IPS DF 4.7 (cell line): ENCODE data around the gene HSPA1L.
"Not testable (repeated sequence)": the region's sequence is repeated elsewhere in the genome, so short reads cannot be mapped to it uniquely, and the experiment has no call there.

Experiments used
- DNase-seq: peaks from one replicate; pipeline ENCODE4 v3.0.0-alpha.2; 2013; ENCODE audit warnings: low spot score; ENCODE audit errors: extremely low read depth

HSPA1L gene

DNA sequence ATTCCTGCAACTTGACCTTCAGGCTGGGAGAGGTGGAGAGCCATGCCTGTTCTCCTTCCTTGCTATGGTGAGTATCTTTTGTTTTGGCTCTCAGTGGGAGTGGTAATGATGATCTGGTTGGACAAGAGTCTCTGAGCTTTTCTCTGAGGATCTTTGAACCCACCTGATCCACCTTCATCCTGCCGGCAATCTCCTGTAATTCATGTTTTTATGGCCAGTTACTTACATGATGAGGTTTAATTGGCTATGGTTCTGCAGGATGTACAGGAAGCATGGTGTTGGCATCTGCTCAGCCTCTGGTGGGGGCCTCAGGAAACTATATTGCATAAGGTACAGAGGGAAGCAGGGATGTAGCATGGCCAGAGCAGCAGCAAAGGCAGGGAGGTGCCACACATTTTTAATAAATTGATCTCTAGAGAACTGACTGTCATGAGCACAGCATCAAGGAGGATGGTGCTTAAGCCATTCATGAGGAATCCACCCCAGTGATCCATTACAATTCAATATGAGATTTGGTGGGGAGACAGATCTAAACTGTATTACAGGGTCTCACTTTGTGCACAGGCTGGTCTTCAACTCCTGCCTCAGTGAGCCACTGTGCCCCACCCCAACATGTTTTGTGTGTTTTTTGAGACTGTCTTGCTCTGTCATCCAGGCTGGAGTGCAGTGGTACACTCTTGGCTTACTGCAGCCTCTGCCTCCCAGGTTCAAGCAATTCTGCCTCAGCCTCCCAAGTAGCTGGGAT is 22.5 kb upstream of the HSPA1L start:
- no peak for DNase-seq

DNA sequence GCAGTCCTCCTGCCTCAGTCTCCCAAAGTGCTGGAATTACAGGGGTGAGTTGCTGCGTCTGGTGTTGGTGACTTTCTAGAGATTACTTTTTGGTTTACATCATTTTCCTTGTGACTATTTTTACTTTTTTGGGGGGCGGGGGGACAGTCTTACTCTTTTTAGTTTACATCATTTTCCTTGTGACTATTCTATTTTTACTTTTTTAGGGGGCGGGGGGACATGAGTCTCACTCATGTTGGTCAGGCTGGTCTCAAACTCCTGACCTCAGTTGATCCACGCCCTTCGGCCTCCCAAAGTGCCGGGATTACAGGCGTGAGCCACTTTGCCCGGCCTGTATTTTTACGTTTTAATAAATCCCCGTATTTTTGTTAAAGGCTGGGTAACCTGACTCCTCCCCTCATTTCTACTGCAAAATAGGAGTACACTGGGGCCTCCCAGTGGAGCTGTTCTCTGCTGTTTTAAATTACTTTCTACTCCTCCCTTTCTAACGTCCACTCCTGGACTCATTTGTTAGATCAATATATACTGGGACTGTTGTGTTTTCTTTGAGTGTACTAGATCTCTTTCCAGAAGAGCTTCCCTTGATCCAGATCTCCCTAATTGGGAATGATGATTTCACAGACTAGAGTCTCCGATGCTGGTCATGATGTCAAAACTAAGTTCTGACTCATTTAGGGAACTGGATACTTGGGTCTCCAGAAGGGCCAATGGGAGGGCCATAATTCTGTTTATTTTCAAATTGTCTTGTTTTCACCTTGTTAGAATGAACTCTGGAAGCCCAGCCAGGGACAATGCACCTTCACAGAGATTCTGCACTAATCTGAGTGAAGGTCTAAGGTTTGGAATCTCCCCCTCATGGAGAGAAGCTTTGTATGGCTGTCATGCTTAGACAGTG is 21.6 kb upstream of the HSPA1L start:
- DNase-seq = no peak

DNA sequence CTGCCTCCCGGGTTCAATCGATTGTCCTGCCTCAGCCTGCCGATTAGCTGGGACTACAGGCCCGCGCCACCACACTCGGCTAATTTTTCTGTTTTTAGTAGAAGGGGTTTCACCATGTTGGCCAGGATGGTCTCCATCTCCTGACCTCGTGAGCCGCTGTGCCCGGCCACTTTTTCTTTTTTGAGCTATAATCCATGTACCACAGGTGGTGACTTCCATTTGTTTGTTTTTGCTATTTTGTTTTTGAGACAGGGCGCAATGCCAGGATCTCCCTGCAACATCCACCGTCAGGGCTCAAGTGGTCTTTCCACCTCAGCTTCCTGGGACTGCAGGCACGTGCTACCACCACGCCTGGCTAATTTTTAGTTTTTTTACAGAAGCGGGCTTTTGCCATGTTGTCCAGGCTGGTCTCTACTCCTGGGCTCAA is 21.0 kb upstream of the HSPA1L start:
- no peak for DNase-seq

DNA sequence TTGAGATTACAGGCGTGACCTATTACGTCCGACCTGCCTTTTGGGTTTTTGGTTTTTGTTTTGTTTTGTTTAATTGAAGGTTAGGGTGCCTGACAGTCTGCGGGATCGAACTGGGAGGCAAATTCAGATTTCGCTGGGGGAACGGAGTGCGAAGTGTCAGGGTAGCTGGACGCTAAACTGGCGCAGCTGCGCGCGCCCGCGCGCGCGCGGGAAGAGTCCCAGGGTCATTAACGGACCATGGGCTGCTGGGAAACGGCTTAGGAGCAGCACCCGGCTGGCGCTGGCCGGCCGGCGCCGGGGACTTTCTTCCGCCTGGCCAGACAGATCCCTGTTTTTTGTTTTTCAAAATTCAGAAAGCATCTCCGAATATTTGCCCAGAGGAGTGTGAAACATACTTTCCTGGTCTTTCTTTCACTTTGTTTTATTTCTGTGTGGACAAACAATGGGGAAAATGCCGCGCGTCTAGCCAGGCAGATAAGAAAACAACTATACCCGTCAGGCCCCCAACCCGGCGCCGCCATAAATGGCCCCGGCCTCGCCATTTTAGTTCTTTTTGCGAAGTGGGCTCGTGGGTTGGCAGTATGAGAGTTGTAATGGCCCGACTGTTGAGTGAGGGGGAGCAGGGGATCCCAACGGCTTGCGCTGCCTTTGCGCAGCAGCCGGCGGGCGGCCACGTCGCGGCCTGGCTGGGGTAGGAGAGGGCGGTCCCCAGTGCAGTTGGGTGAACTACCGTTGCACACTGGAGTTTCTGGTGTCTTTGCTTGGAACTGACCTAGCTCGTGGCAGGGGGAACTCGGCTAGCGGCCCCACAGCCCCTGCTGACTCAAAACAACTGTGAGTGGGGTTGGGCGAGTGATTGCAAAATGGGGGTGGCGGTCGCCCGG is 19.5 kb upstream of the HSPA1L start:
- DNase-seq = no peak

DNA sequence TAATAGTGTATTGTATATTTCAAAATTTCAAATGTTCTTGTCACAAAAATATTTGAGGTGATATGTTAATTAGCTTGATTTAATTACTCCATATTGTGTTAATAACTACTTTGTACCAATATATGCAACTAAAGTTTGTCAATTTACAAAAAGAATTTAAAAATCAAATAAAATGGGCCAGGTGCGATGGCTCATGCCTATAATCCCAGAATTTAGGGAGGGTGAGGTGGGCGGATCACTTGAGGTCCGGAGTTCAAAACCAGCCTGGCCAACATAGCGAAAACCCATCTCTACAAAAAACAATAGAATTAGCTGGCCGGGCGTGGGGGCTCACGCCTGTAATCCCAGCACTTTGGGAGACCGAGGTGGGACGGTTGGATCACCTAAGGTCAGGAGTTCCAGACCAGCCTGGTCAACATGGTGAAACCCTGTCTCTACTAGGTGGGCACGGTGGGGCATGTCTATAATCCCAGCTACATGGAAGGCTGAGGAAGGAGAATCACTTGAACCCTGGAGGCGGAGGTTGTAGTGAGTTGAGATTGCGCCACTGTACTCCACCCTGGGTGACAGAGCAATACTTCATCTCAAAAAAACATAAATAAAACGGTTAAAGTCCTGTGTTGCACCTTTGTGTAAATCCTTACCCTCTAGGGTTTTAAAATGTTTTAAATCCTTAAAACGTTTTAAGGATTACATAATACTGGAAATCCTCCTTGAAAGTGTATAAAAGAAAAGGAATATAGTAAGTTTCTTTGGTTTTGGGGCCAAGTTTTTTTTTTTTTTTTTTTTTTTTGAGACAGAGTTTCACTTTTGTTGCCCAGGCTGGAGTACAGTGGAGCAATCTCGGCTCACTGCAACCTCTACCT is 16.5 kb upstream of the HSPA1L start:
- DNase-seq = no peak

DNA sequence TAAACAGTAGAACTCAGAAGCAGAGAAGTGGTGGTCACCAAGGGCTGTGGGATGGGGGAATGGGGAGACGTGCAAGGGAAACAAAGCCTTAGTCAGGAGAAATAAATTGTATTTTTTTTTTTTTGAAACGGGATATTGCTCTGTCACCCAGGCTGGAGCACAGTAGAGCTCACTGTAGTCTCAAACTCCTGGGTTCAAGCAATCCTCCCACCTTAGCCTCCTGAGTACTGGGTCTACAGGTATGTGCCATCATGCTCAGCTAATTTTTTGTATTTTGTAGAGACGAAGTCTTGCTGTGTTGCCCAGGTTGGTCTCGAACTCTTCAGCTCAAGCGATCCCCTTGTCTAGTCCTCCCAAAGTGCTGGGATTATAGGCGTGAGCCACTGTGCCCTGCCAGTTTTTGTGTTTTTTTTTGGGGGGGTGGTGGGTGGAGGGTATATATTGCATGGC is 15.8 kb upstream of the HSPA1L start:
- no peak for DNase-seq

DNA sequence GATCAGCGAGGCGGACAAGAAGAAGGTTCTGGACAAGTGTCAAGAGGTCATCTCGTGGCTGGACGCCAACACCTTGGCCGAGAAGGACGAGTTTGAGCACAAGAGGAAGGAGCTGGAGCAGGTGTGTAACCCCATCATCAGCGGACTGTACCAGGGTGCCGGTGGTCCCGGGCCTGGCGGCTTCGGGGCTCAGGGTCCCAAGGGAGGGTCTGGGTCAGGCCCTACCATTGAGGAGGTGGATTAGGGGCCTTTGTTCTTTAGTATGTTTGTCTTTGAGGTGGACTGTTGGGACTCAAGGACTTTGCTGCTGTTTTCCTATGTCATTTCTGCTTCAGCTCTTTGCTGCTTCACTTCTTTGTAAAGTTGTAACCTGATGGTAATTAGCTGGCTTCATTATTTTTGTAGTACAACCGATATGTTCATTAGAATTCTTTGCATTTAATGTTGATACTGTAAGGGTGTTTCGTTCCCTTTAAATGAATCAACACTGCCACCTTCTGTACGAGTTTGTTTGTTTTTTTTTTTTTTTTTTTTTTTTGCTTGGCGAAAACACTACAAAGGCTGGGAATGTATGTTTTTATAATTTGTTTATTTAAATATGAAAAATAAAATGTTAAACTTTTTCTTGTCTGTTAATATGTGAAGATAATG is 14.7 kb upstream of the HSPA1L start:
- DNase-seq = no peak

DNA sequence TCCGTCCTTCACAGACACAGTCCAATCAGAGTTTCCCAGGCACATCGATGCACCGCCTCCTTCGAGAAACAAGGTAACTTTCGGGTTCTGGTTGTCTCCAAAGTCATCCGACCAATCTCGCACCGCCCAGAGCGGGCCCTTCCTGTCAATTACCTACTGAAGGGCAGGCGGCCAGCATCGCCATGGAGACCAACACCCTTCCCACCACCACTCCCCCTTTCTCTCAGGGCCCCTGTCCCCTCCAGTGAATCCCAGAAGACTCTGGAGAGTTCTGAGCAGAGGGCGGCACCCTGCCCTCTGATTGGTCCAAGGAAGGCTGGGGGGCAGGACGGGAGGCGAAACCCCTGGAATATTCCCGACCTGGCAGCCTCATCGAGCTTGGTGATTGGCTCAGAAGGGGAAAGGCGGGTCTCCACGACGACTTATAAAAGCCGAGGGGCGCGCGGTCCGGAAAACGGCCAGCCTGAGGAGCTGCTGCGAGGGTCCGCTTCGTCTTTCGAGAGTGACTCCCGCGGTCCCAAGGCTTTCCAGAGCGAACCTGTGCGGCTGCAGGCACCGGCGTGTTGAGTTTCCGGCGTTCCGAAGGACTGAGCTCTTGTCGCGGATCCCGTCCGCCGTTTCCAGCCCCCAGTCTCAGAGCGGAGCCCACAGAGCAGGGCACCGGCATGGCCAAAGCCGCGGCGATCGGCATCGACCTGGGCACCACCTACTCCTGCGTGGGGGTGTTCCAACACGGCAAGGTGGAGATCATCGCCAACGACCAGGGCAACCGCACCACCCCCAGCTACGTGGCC is 12.4 kb upstream of the HSPA1L start, which contains the start of gene HSPA1B:
Gene HSPA1B, plus strand, starts transcription at position 453 of the 794 bp plus-strand sequence. Its CDS starts 213 bp downstream, at position 666.
- DNase-seq = peak; percentile 100

DNA sequence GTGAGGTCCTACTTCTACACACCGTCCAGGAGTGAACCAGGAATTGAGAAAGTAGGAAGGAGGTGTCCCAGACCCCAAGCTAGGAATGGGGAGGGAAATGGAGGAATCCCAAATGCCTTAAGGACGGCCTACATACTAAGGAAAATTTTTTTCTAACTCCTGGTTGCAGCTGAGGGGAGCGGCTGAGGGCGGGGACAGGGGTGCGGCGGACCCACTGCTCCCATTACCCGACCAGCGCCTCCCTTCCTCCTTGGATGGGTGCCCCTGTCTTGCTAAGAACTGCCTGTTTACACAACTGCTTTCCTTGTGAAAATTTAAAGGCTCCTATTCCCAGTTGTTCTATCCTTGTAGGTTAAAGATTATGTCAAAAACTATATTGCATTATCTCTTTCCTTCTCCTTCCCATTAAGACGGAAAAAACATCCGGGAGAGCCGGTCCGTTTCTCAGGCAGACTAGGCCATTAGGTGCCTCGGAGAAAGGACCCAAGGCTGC is 11.8 kb upstream of the HSPA1L start:
- DNase-seq = no peak

DNA sequence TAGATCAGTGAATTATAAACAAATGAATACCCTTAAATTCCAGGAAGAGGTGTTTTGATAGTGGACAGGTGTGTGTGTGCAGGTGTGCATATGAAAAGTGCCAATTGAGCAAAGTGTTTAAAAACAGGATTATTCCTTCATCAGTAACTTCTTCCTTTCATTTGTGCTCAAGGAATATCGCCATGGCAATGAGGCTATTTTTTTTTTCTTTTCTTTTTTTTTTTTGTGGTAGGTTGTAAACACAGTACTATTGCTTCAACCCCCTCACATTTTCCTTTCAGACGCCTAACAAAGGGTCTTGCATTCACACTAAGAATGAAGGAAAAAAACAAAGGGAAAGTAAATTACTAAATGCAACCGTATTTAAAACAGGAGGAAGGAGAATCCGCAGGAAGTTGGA is 10.5 kb upstream of the HSPA1L start:
- no peak for DNase-seq

DNA sequence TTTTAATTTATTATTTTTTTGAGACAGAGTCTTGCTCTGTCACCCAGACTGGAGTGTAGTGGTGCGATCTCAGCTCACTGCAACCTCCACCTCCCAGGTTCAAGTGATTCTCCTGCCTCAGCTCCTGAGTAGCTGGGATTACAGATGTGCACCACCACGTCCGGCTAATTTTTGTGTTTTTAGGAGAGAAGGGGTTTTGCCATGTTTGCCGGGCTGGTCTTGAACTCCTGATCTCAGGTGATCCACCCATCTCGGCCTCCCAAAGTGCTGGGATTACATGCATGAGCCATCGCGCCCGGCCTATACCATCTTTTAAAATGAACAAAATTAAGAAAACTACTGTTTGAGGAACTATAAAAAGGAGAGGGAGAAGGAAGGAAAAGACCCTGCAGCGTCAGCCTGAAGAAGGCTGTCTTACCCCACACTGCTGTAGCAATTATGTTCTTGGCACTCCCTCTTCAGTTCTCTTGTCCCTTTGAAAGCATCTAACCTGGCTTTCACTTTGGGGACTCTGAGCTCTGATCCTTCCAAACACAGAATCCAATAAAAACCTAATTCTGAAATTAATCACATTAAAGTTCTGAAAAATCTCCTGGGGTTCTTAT is 8.6 kb upstream of the HSPA1L start:
- DNase-seq = not testable (repeated sequence)

DNA sequence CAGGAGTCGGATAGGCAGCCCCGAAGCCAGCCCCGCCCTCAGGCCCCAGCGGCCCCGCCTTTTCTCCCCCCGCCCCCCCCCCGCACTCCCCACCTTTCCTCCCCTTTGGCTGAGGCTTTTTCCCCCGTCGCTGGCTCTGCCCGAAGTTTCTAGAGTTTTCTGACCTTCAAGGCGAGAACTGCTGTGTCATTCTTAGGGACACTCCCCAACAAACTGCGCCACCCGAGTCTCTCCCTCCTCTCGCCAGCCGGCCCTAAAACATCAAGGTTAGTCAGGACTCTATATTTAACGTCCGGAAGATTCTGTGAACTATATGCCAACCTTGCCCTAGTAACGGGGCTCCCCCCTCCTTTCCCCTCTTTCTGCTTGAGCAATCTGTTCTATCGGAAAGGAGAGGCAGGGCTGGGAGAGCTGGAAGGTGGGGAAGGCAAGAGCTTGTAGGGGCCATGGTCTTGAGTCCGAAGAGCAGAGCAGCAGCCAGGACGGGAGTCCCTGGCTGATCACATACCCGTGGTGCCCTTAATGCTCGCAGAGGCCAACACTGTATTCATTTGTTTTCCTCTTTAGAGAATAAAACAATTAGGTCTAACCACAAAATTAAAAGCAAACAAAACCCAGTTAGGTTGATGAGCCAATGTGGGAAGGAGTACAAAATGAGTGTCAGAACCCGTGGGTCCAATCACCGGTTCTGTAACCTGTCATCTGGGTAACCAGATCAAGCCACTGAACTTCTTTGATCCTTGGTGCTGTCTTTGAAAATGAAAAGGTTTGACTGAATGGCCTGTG is 7.1 kb upstream of the HSPA1L start:
- DNase-seq = no peak

DNA sequence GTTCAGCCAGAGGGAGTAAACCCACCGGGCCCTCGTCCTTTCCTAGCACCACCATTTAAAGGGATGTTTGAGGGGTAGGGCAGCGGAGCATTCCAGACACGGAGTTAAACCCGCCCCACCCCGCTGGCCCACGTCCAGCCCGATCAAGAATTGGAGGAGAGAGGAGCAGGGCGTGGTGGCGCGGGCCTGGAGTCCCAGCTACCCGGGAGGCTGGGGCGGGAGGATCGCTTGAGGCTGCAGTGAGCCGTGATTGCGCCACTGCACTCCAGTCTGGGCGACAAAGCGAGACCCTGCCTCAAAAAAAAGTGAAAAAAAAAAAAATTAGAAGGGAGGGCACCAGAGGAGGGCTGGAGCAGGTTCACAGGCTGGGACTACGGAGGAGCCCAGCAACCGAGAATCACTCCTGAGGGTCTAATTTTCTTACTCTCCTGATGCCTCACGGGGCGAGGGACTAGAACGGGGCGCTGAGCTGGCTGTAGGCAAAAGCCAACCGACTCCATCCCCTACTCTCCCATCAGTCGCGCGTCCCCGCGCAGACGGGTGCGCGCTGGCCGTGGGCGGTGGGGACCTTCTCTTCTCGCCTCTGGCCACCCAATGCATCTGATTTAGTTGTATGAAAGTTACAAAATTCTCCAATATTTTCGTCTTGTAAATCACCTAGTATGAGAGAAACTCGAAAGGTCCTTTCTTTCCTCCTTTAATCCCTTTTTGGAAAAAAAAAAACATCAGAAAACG is 6.4 kb upstream of the HSPA1L start:
- no peak for DNase-seq

DNA sequence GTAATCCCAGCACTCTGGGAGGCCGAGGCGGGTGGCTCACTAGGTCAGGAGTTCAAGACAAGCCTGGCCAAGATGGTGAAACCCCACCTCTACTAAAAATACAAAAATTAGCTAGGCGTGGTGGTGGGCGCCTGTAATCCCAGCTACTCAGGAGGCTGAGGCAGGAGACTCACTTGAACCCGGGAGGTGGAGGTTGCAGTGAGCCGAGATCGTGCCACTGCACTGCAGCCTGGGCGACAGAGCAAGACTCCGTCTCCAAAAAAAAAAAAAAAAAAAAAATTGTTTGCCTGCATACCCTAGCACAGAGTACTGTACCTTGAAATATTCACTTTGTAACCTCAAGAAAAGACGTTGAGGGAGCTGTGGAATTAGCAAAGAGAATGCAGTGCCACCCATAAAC is 5.3 kb upstream of the HSPA1L start:
- DNase-seq = not testable (repeated sequence)

DNA sequence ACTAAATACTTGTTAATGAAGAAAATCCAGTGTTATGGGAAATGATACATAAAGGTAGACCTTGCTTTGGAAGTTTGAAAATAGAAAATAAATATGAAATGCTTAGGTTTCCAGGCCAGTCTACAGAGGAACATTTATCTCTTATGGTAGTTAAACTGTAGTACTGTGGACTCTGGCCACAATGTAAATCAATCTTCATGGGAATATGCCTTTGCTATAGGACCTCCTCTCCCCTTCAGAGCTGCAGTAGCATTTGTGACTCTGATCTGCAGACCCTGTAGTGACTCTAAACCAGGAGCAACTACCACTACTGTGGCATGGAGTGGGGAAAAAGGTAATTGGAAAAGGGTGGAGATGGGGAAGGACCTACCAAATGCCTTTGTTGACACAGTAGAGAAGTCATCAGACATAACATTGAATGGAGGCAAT is 4.8 kb upstream of the HSPA1L start:
- no peak for DNase-seq

DNA sequence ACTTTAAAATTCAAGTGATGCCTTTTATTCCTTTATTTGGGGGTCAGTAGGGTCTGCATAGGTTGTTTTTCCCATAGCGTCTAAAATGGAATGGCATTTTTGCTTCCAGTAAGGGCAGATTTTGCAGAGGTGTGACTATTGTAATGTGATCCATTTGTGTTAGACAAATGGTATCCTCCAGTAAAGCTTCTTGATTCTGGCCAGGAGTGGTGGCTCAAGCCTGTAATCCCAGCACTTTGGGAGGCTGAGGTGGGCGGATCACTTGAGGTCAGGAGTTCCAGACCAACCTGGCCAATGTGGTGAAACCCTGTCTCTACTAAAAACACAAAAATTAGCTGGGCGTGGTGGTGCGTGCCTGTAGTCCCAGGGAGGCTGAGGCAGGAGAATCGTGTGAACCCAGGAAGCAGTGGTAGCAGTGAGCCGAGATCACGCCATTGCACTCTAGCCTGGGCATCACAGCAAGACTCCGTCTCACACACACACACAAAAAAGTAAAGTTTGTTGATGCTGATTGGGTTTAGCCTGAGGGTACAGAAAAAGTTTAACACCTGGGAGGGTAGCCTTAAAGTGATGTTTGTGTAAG is 2.9 kb upstream of the HSPA1L start:
- not testable (repeated sequence) for DNase-seq
